Neural cell (in vitro differentiated cells): ENCODE measurements around the gene MYL6B.

ENCODE experiments used
- EP300 ChIP-seq: fragments of 450-650 bp; conservative IDR thresholded peaks from 2 replicates; pipeline ENCODE4 v1.6.1; 2014; ENCODE audit warnings: antibody characterized with exemption, mild to moderate bottlenecking, moderate library complexity; ENCODE audit not compliant: poor library complexity, severe bottlenecking
- EZH2 ChIP-seq: fragments of 200-600, 300-800 bp; shearing (Covaris generic), sonication (generic); IDR thresholded peaks from 2 replicates; pipeline ENCODE4 v1.6.1; 2014; ENCODE audit warnings: antibody characterized with exemption, low read length, borderline replicate concordance, mild to moderate bottlenecking; ENCODE audit not compliant: insufficient read depth, poor library complexity, severe bottlenecking
- MXI1 ChIP-seq: fragments of 450-650 bp; conservative IDR thresholded peaks from 2 replicates; pipeline ENCODE4 v1.6.1; 2014; ENCODE audit warnings: antibody characterized with exemption, mild to moderate bottlenecking; ENCODE audit not compliant: poor library complexity, severe bottlenecking
- POLR2AphosphoS5 ChIP-seq: IDR thresholded peaks from 2 replicates; pipeline ENCODE4 v1.6.1; 2012
- RAD21 ChIP-seq: fragments of 450-650 bp; conservative IDR thresholded peaks from 2 replicates; pipeline ENCODE4 v1.6.1; 2014; ENCODE audit warnings: antibody characterized with exemption, mild to moderate bottlenecking, moderate library complexity
- SMC3 ChIP-seq: fragments of 450-650 bp; conservative IDR thresholded peaks from 2 replicates; pipeline ENCODE4 v1.6.1; 2014; ENCODE audit warnings: antibody characterized with exemption, mild to moderate bottlenecking, moderate library complexity; ENCODE audit not compliant: poor library complexity
- TAF1 ChIP-seq: IDR thresholded peaks from 2 replicates; pipeline ENCODE4 v1.6.1; 2012; ENCODE audit warnings: low read depth
- TF ChIP-seq, protein P1 (sequence below): fragments of 450-650 bp; IDR thresholded peaks from 2 replicates; pipeline ENCODE4 v1.5.1; 2014; ENCODE audit warnings: antibody characterized with exemption, mild to moderate bottlenecking, moderate library complexity; ENCODE audit not compliant: poor library complexity, severe bottlenecking
- TF ChIP-seq, protein P2 (sequence below): IDR thresholded peaks from 2 replicates; pipeline ENCODE4 v1.6.1; 2012; ENCODE audit warnings: borderline replicate concordance

DNA sequence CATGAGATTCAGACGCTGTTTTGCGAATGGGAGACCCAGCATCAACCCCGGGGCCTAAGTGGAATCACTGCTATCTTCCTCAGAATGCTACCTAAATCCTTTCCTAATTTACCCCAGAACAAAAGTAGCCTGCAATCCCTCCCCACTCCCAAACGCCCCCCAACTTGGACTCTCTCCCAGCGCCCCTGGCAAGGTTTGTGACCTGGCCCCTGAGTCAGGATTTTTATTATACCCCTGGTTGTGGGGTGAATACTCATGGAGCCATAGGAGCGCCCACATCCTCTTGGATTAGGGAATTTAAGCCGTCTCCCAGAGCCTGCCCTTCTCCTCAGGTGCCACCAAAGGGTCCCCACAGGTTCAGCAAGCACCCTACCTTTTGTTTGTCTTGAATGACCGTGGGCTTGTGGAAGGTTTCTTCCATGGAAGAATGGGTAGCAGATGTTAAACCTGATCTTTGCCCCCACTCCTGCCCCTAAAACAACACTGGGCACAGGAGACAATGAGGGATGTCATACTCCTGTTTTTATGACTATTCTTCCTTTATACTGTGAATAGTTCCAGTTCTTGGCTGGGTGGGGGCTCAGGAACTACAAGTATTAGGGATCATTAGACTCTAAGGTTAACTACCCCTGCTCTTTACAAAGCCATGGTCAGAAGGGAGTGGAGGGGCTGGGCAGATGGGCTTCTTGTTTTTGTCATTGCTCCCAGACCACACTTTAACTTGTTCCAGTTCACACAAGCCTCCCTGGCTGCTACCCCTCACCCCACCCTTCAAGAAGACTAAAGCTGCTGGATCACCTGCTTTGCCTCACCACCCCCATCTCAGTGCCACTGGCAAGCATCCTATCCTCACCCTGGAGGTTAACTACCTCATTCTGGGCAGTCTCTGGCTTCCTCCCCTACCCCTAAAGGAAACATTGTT, 630 bp downstream of the MYL6B start:
- TF ChIP-seq, protein P1, sequence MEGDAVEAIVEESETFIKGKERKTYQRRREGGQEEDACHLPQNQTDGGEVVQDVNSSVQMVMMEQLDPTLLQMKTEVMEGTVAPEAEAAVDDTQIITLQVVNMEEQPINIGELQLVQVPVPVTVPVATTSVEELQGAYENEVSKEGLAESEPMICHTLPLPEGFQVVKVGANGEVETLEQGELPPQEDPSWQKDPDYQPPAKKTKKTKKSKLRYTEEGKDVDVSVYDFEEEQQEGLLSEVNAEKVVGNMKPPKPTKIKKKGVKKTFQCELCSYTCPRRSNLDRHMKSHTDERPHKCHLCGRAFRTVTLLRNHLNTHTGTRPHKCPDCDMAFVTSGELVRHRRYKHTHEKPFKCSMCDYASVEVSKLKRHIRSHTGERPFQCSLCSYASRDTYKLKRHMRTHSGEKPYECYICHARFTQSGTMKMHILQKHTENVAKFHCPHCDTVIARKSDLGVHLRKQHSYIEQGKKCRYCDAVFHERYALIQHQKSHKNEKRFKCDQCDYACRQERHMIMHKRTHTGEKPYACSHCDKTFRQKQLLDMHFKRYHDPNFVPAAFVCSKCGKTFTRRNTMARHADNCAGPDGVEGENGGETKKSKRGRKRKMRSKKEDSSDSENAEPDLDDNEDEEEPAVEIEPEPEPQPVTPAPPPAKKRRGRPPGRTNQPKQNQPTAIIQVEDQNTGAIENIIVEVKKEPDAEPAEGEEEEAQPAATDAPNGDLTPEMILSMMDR: no peak
- TF ChIP-seq TAF1 (no peak), POLR2AphosphoS5 (no peak), EZH2 (no peak), MXI1 (no peak), RAD21 (no peak), EP300 (no peak), SMC3 (no peak)
- TF ChIP-seq, protein P2, sequence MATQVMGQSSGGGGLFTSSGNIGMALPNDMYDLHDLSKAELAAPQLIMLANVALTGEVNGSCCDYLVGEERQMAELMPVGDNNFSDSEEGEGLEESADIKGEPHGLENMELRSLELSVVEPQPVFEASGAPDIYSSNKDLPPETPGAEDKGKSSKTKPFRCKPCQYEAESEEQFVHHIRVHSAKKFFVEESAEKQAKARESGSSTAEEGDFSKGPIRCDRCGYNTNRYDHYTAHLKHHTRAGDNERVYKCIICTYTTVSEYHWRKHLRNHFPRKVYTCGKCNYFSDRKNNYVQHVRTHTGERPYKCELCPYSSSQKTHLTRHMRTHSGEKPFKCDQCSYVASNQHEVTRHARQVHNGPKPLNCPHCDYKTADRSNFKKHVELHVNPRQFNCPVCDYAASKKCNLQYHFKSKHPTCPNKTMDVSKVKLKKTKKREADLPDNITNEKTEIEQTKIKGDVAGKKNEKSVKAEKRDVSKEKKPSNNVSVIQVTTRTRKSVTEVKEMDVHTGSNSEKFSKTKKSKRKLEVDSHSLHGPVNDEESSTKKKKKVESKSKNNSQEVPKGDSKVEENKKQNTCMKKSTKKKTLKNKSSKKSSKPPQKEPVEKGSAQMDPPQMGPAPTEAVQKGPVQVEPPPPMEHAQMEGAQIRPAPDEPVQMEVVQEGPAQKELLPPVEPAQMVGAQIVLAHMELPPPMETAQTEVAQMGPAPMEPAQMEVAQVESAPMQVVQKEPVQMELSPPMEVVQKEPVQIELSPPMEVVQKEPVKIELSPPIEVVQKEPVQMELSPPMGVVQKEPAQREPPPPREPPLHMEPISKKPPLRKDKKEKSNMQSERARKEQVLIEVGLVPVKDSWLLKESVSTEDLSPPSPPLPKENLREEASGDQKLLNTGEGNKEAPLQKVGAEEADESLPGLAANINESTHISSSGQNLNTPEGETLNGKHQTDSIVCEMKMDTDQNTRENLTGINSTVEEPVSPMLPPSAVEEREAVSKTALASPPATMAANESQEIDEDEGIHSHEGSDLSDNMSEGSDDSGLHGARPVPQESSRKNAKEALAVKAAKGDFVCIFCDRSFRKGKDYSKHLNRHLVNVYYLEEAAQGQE: no peak
